K562 (cell line): ENCODE results near the gene PRSS22. TPM values are rescaled to one million over a fixed set of nuclear protein-coding genes. Genes with fewer than 3 reads are reported as not detected.

Experiments used
- ATAC-seq: fragments of 200-7000 bp; cut with Tn5 transposase; 3 replicates; pipeline ENCODE4 v1.9.1; 2020; ENCODE audit warnings: moderate library complexity
- BruUV-seq: library from RNA; stranded (reverse); fragments of 400-500 nt; replicated peaks from 2 replicates; lab custom pipeline; 2021; lab: Mats Ljungman, UMichigan
- CTCF ChIA-PET: fragments of 300-600 bp; formaldehyde crosslinking; extraction: SDS; loops from one replicate; lab custom pipeline; 2021; ENCODE audit warnings: low intra/inter-chr PET ratio; lab: Yijun Ruan, JAX
- POLR2A ChIA-PET: fragments of 300-600, 350-650 bp; sonication (Branson Sonifier 250); formaldehyde crosslinking; extraction: SDS; loops from one replicate; lab custom pipeline; 2021; ENCODE audit warnings: antibody characterized with exemption, inconsistent platforms; lab: Yijun Ruan, JAX
- DNase-seq, 4 experiments: peaks; one replicate each; pipeline versions ENCODE4 v3.0.0 to v3.0.0-alpha.2; 2011 to 2018; ENCODE audit warnings: low spot score in 3 of 4, mixed read lengths in 3 of 4; ENCODE audit errors: extremely low read depth in 1 of 4
- FAIRE-seq: peaks from 2 replicates; lab custom pipeline; 2011; peaks lifted over from hg19 to GRCh38; lab: Jason Lieb, UNC
- H2AFZ ChIP-seq: 2 replicates; pipeline ENCODE4 v1.6.0; 2011; ENCODE audit warnings: low read depth, low read length, control low read depth, inconsistent platforms
- H3K27ac ChIP-seq: fragments of 200-600 bp; 3 replicates; pipeline ENCODE4 v1.8.0; 2011; ENCODE audit warnings: low read depth, mild to moderate bottlenecking, control low read depth, inconsistent platforms, low read length, moderate library complexity, mixed read lengths; ENCODE audit errors: extremely low read depth
- H3K27me3 ChIP-seq, 2 experiments: fragments of 300-600 bp in 1 of 2; 2 replicates in 1 of 2; 3 replicates in 1 of 2; pipeline versions ENCODE4 v1.6.0 to v1.8.0; 2011; ENCODE audit warnings: inconsistent platforms in 2 of 2, low read length in 2 of 2, mild to moderate bottlenecking in 1 of 2, mixed read lengths in 1 of 2, moderate library complexity in 1 of 2; ENCODE audit not compliant: control insufficient read depth in 2 of 2, insufficient read depth in 2 of 2
- H3K36me3 ChIP-seq: fragments of 300-600 bp; 3 replicates; pipeline ENCODE4 v1.8.0; 2011; ENCODE audit warnings: mild to moderate bottlenecking, low read length, inconsistent platforms; ENCODE audit not compliant: control insufficient read depth, insufficient read depth
- H3K4me1 ChIP-seq, 2 experiments: fragments of 200-600 bp in 1 of 2; replicated peaks in 1 of 2; 2 replicates in 1 of 2; 3 replicates in 1 of 2; pipeline versions ENCODE4 v1.5.1 to v1.8.0; 2011; ENCODE audit warnings: inconsistent platforms in 2 of 2, low read length in 2 of 2, mild to moderate bottlenecking in 1 of 2, mixed read lengths in 1 of 2, moderate library complexity in 1 of 2; ENCODE audit not compliant: control insufficient read depth in 2 of 2, insufficient read depth in 2 of 2
- H3K4me2 ChIP-seq: 2 replicates; pipeline ENCODE4 v1.6.1; 2011; ENCODE audit warnings: low read length, control low read depth, inconsistent platforms, mixed read lengths; ENCODE audit not compliant: insufficient read depth
- H3K4me3 ChIP-seq: fragments of 200-600 bp; sonication (generic), shearing (Covaris generic); 2 replicates; pipeline ENCODE4 v1.5.1; 2016; ENCODE audit warnings: control low read depth, inconsistent platforms
- H3K79me2 ChIP-seq: fragments of 200-600 bp; 3 replicates; pipeline ENCODE4 v1.8.0; 2011; ENCODE audit warnings: low read length, inconsistent platforms; ENCODE audit not compliant: control insufficient read depth, insufficient read depth
- H3K9ac ChIP-seq, 2 experiments: 2 replicates each; pipeline versions ENCODE4 v1.6.0 to v1.6.1; 2011; ENCODE audit warnings: low read depth in 2 of 2, low read length in 2 of 2, control low read depth in 1 of 2, inconsistent platforms in 1 of 2, mild to moderate bottlenecking in 1 of 2, mixed read lengths in 1 of 2; ENCODE audit not compliant: insufficient read depth in 1 of 2
- H3K9me1 ChIP-seq: one replicate; pipeline ENCODE4 v1.6.0; 2011; ENCODE audit warnings: inconsistent platforms, mild to moderate bottlenecking, low read length, moderate library complexity; ENCODE audit not compliant: control insufficient read depth, insufficient read depth
- H3K9me3 ChIP-seq: replicated peaks from 2 replicates; pipeline ENCODE4 v1.5.1; 2011; ENCODE audit warnings: low read depth, low read length, inconsistent platforms; ENCODE audit not compliant: control insufficient read depth, insufficient read depth
- H4K20me1 ChIP-seq: replicated peaks from 2 replicates; pipeline ENCODE4 v1.6.1; 2011; ENCODE audit warnings: low read length, inconsistent platforms, mixed read lengths; ENCODE audit not compliant: control insufficient read depth, insufficient read depth
- WGBS: fragments of 100-300 bp; shearing (Covaris generic); methylation state at CpG from one replicate; pipeline ENCODE4 v1.1.6; 2016; ENCODE audit warnings: low coverage, mixed read lengths; ENCODE audit not compliant: insufficient coverage; ENCODE audit errors: missing lambda C conversion rate; 5-methylcytosine and 5-hydroxymethylcytosine counted together
- in situ Hi-C: fragments of 300-500 bp; cut with MboI; formaldehyde crosslinking; loops from 4 replicates; pipeline ENCODE4 v1.15.0; 2018; ENCODE audit warnings: inconsistent platforms, mixed read lengths
- intact Hi-C: fragments of 100-400 bp; cut with micrococcal nuclease; formaldehyde crosslinking; loops from 2 replicates; pipeline ENCODE4 v1.14.2; 2022
- polyA plus RNA-seq, 8 experiments: library from polyadenylated mRNA; depleted of rRNA in 4 of 8; stranded (reverse) in 5 of 8; unstranded in 3 of 8; fragments of >200 nt; fragmentation: Nextera tagmentation in 2 of 8; fragmentation: Illumina TruSeq in 1 of 8; extraction: Ambion mirVana in 2 of 8; extraction: Trizol in 1 of 8; gene quantifications; 2 replicates each; pipeline versions ENCODE4 v1.2.1 to v1.2.3, GENCODE V29; 2011 to 2014; ENCODE audit warnings: inconsistent platforms in 1 of 8, missing spikeins in 1 of 8
- total RNA-seq, 7 experiments: library from RNA; depleted of rRNA in 6 of 7; stranded (reverse); fragments of >200 nt in 6 of 7; fragmentation: Illumina TruSeq in 2 of 7; extraction: Trizol in 2 of 7; gene quantifications; 2 replicates each; pipeline versions ENCODE4 v1.2.1 to v1.2.3, GENCODE V29; 2011 to 2021; ENCODE audit warnings: low replicate concordance in 1 of 7
- TF ChIP-seq, protein P1 (sequence below): fragments of 450-650 bp; IDR thresholded peaks from 2 replicates; pipeline ENCODE4 v1.6.1; 2018; ENCODE audit warnings: mild to moderate bottlenecking, low read depth; ENCODE audit not compliant: partially characterized antibody

PRSS22 gene
- total and polyA plus RNA-seq, 9 of the 15 experiments (the other 6 are each of a cell fraction or from before 2014, with no cell fraction given), result 0.13 to 0.42 TPM; not detected in 7

DNA sequence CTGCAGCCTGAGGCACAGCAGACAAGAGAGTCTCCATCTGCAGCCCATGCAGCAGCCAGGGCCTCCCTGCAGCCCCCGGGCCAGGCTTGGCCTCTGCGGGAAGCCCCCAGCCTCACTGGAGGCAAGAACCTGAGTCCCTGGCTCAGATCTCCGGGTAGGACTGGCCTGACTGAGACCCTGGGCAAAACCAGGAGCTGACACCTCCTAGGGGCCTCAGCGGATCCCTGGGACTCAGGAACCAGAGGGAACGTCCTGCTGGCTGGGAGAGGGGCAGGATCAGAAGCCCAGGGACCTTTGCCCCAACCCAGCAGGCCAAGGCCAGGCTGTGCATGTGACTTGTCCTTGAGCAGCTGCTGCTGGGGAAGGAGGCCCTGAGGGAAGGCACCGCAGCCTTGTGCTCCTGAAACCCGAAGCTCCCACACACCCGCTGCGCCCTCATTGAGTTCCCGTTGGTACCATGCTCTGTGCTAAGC is 42.6 kb downstream of the PRSS22 start:
- in situ Hi-C loops, result no loop called here
- H3K27me3 ChIP-seq, result peaks cover 0 to 11% of the 10 kb centered on the region in 2 experiments; a peak in 2 of 5 replicates
- no peak for ATAC-seq

More for the DNA sequence above, 42.6 kb downstream of the PRSS22 start:
- DNase-seq (no peak), FAIRE-seq (no peak)
- no peaks in the 10 kb centered on the region for H3K9me3 ChIP-seq
- POLR2A ChIA-PET, result interaction anchor here (0.6 to 1.9 kb wide), 2 partner anchors 51 to 110 kb away, joined by 3 to 4 read pairs; no protein-coding TSS in a partner anchor
- CTCF ChIA-PET, result no interaction called here
- H4K20me1 ChIP-seq, result no peaks in the 10 kb centered on the region
- intact Hi-C loops, result loop anchor here (5.0 kb wide), 1 partner anchor 38 kb away; the partner anchor contains the start of gene ELOB
- H3K79me2 ChIP-seq, result peaks cover 28% of the 10 kb centered on the region
- peaks cover 17 to 58% of the 10 kb centered on the region in 2 experiments; a peak in 4 of 5 replicates for H3K4me1 ChIP-seq
- BruUV-seq, result no TSS peak
- no peak overlapping the region for H3K27ac ChIP-seq
- H3K4me2 ChIP-seq, result no peak overlapping the region
- H3K36me3 ChIP-seq, result peaks cover 22% of the 10 kb centered on the region; the same call in 2 of the 3 replicates
- peak overlapping the region in 1 of 2 experiments; percentile 59; a peak in 1 of 4 replicates for H3K9ac ChIP-seq
- H3K9me1 ChIP-seq, result no peaks in the 10 kb centered on the region
- no peak overlapping the region for H3K4me3 ChIP-seq
- TF ChIP-seq, protein P1, sequence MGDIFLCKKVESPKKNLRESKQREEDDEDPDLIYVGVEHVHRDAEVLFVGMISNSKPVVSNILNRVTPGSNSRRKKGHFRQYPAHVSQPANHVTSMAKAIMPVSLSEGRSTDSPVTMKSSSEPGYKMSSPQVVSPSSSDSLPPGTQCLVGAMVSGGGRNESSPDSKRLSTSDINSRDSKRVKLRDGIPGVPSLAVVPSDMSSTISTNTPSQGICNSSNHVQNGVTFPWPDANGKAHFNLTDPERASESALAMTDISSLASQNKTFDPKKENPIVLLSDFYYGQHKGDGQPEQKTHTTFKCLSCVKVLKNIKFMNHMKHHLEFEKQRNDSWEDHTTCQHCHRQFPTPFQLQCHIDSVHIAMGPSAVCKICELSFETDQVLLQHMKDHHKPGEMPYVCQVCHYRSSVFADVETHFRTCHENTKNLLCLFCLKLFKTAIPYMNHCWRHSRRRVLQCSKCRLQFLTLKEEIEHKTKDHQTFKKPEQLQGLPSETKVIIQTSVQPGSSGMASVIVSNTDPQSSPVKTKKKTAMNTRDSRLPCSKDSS, result no peak
- WGBS, result 82% methylated on average over 10 of the region's 10 CpGs
- H2AFZ ChIP-seq, result no peak overlapping the region
